Kidney (tissue), 14 donors: Measurements from ENCODE around the gene LIX1. TPM values are rescaled to one million over a fixed set of nuclear protein-coding genes. Genes with fewer than 3 reads are reported as not detected.

ENCODE experiments used
- DNase-seq, 5 donors: peaks; one replicate each; pipeline ENCODE4 v3.0.0-alpha.2; 2013 to 2020
- FAIRE-seq: peaks from 2 replicates; lab custom pipeline; 2012; peaks lifted over from hg19 to GRCh38; lab: Jason Lieb, UNC
- H3K27ac ChIP-seq, 2 donors: one replicate each; pipeline ENCODE4 v1.7.0; 2013; ENCODE audit warnings: low read depth in 2 of 2, low read length in 2 of 2, inconsistent platforms in 1 of 2
- H3K27me3 ChIP-seq: one replicate; pipeline ENCODE4 v1.7.1; 2013; ENCODE audit warnings: low read length, inconsistent platforms; ENCODE audit not compliant: control insufficient read depth, insufficient read depth
- H3K36me3 ChIP-seq, 3 donors: one replicate each; pipeline versions ENCODE4 v1.7.0 to v1.7.1; 2013; ENCODE audit warnings: low read length in 3 of 3, control low read depth in 1 of 3, inconsistent platforms in 1 of 3; ENCODE audit not compliant: insufficient read depth in 3 of 3, control insufficient read depth in 2 of 3
- H3K4me1 ChIP-seq, 3 donors: one replicate each; pipeline versions ENCODE4 v1.7.0 to v1.7.1; 2013; ENCODE audit warnings: low read length in 3 of 3, inconsistent platforms in 1 of 3, low read depth in 1 of 3; ENCODE audit not compliant: control insufficient read depth in 2 of 3, insufficient read depth in 2 of 3
- H3K4me3 ChIP-seq, 3 donors: one replicate each; pipeline versions ENCODE4 v1.7.0 to v1.8.1; 2013; ENCODE audit warnings: low read length in 3 of 3, control low read depth in 1 of 3, inconsistent platforms in 1 of 3
- H3K9ac ChIP-seq, 3 donors: one replicate each; pipeline versions ENCODE4 v1.7.0 to v1.7.1; 2013; ENCODE audit warnings: low read length in 3 of 3, control low read depth in 1 of 3, inconsistent platforms in 1 of 3
- H3K9me3 ChIP-seq, 3 donors: one replicate each; pipeline versions ENCODE4 v1.7.0 to v1.7.1; 2013; ENCODE audit warnings: low read length in 3 of 3, control low read depth in 1 of 3, inconsistent platforms in 1 of 3; ENCODE audit not compliant: control insufficient read depth in 2 of 3, insufficient read depth in 1 of 3
- CTCF ChIP-seq: IDR thresholded peaks from 3 replicates; pipeline ENCODE4 v1.5.1; 2012; ENCODE audit warnings: mild to moderate bottlenecking, moderate library complexity, borderline replicate concordance; ENCODE audit not compliant: insufficient read depth; ENCODE audit errors: extremely low read depth
- intact Hi-C: fragments of 100-400 bp; cut with DNase I; formaldehyde crosslinking; loops from one replicate; pipeline ENCODE4 v1.11.1; 2022
- polyA plus RNA-seq: library from polyadenylated mRNA; stranded (reverse); fragments of 350-450 nt; fragmentation: Illumina TruSeq; extraction: RNeasy Lipid Tissue Mini Kit (QIAGEN cat#74804); gene quantifications from one replicate; pipeline ENCODE4 v1.2.3, GENCODE V29; 2014; ENCODE audit warnings: low read depth, low replicate concordance; ENCODE audit not compliant: insufficient read depth
- total RNA-seq: library from RNA; stranded (reverse); fragmentation: NEBNext Ultra II Directional; extraction: Animal tissue kit (Norgen Biotek cat#: 25700); gene quantifications from one replicate; pipeline ENCODE4 v1.2.1, GENCODE V29; 2021
- donor health status: control.
- donor health status: control.
- donor health status: control.
- donor health status: control.
- donor health status: control.
- donor health status: DM: yes; HTN: yes; CAD: no.
- donor health status: Normal renal cell carcinoma (clear cell type).

LIX1 gene
- total and polyA plus RNA-seq, 2 donors from 2014 or later, result 0.65 to 33.4 TPM

- FAIRE-seq (no peak), DNase-seq (no peak)
- no peaks in the 10 kb centered on the region for H3K27me3 ChIP-seq
Observed at GRCh38 chr5:97131139-97131710, 11.2 kb downstream of the LIX1 start.

GRCh38 chr5:97127727-97128126, 14.7 kb downstream of the LIX1 start:
- FAIRE-seq (no peak), DNase-seq (no peak)
- H3K4me3 ChIP-seq, result no peak overlapping the region
- H3K36me3 ChIP-seq, result no peaks in the 10 kb centered on the region
- H3K9me3 ChIP-seq, result no peaks in the 10 kb centered on the region
- H3K4me1 ChIP-seq, result no peaks in the 10 kb centered on the region
- H3K27me3 ChIP-seq, result no peaks in the 10 kb centered on the region
- no peak overlapping the region for H3K9ac ChIP-seq
- no peak for TF ChIP-seq CTCF
- H3K27ac ChIP-seq, result no peak overlapping the region
- intact Hi-C loops, result no loop called here

More at GRCh38 chr5:97131139-97131710, 11.2 kb downstream of the LIX1 start:
- Histone ChIP-seq H3K36me3 (no peaks in the 10 kb centered on the region), H3K9me3 (no peaks in the 10 kb centered on the region), H3K9ac (no peak overlapping the region), H3K4me3 (no peak overlapping the region), H3K4me1 (no peaks in the 10 kb centered on the region), H3K27ac (no peak overlapping the region)
- intact Hi-C loops, result no loop called here
- no peak for TF ChIP-seq CTCF

DNA sequence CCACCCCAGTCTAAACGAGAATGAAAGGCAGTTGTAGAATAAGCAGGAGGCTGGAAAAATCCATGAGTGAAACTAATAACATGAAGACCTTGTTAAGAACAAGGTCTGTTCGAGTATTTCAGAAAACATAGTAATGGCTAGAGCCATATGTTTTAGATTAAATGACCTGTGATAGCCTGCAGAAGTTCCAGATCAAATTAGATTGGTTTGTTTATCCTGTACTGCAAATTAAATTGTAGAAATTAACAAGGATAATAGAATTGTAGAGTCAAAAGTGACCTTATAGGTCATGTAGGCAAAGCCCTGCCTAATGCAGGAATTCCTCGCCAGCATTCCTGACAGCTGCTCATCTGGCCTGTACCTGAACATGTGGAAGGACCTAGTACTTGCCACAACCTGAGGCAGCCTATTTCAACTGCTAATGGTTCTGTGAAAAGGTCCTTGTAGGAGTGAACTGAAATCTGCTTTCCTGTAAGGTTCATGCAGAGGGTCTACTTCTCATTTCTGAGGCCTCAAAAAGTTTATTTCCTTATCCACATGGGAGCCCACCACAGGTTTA, 17.2 kb downstream of the LIX1 start:
- FAIRE-seq, result no peak
- no peak for DNase-seq
- intact Hi-C loops, result no loop called here
- H3K9ac ChIP-seq, result no peak overlapping the region
- no peak overlapping the region for H3K27ac ChIP-seq
- H3K27me3 ChIP-seq, result no peaks in the 10 kb centered on the region
- no peaks in the 10 kb centered on the region for H3K36me3 ChIP-seq
- H3K4me1 ChIP-seq, result no peaks in the 10 kb centered on the region
- H3K9me3 ChIP-seq, result no peaks in the 10 kb centered on the region
- no peak overlapping the region for H3K4me3 ChIP-seq
- no peak for TF ChIP-seq CTCF
